MG63 (cell line): ENCODE measurements around the gene FAM120B. TPM values are rescaled to one million over a fixed set of nuclear protein-coding genes. Genes with fewer than 3 reads are reported as not detected.

Source experiments
- DNase-seq: peaks from one replicate; pipeline ENCODE4 v3.0.0-alpha.2; 2020
- H3K27me3 ChIP-seq: fragments of 250-450 bp; sonication (Bioruptor Pico); 2 replicates; pipeline ENCODE4 v1.5.1; 2020; ENCODE audit warnings: mild to moderate bottlenecking, moderate library complexity
- H3K36me3 ChIP-seq: fragments of 250-450 bp; sonication (Bioruptor Pico); 2 replicates; pipeline ENCODE4 v1.5.1; 2020; ENCODE audit warnings: mild to moderate bottlenecking, moderate library complexity
- H3K4me3 ChIP-seq: fragments of 250-450 bp; sonication (Bioruptor Pico); 2 replicates; pipeline ENCODE4 v1.5.1; 2020; ENCODE audit warnings: mild to moderate bottlenecking, moderate library complexity
- H3K9me3 ChIP-seq: fragments of 250-450 bp; sonication (Bioruptor Pico); 2 replicates; pipeline ENCODE4 v1.5.1; 2020; ENCODE audit warnings: mild to moderate bottlenecking, moderate library complexity
- total RNA-seq: library from RNA; depleted of rRNA; stranded (reverse); fragments of >200 nt; shearing (Covaris generic); gene quantifications from 2 replicates; pipeline ENCODE4 v1.2.3, GENCODE V29; 2014; ENCODE audit warnings: low replicate concordance

FAM120B gene
- total RNA-seq, 1 experiment from 2014 or later = 11.5 TPM

DNA sequence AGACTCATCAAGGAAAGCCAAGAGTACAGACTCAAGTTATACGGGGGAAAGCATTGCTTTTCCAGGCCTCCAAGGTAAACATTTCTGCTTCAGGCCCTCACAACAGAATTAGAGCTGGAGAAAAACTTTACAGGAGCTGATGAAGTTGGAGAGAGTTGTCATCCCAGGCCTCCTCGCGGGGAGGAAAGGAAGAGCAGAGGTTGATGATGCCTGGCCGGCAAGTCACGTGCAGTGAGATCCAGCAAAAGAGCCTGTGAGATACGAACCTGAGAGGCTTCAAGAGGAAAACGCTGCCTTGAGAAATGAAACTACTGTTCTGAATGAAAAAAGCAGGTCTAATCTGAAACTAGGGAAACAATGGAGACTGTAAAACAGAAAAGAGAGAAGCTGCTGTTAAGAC, 122.9 kb downstream of the FAM120B start:
- no peak for DNase-seq

DNA sequence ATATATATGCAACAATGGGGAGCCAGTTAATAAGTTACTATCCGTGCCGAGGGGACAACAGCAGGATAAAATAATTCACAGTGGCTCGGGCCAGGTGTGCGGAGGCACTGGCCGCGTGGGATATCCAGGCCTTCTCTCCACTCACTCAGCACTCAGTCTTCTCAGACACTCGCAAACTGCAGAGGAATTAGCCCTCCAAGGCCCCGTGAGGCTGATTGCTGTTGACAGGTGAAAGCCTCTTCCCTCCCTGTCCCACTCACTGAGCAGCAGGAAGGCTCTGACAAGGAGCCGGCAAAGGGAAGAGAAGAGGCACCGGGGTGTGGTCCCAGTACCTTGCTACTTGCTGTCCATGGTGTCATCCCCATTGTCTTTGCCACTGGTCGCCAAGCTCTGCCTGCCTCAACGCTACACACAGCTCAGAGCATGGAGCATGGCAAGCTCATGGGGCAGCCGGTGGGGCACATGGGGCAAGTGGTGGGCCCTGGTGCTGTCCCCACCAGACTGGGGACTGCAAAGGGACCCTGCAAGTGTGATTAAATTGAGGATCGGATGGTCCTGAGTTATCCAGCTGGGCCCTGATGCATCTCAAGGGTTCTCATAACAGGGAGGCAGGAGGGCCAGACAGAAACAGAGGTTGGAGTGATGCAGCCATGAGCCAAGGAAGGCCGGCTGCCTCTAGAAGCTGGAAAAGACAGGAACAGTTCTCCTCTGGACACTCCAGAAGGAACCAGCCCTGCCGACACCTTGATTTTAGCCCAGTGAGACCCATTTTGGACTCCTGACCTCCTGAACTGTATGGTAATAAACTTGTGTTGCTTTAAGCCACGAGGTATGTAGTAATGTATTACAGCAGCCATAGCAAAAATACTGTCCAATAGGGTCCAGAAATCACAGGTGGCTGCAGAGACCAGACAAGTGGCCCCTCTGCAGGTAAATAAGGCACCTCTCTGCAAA, 126.9 kb downstream of the FAM120B start:
- no peaks in the 10 kb centered on the region for H3K27me3 ChIP-seq
- no peak for DNase-seq
- peaks cover 8% of the 10 kb centered on the region for H3K9me3 ChIP-seq
- no peak overlapping the region for H3K4me3 ChIP-seq
- no peaks in the 10 kb centered on the region for H3K36me3 ChIP-seq

More for the DNA sequence above, 122.9 kb downstream of the FAM120B start:
- Histone ChIP-seq H3K27me3 (no peaks in the 10 kb centered on the region), H3K4me3 (no peak overlapping the region), H3K36me3 (no peaks in the 10 kb centered on the region), H3K9me3 (no peaks in the 10 kb centered on the region)

GRCh38 chr6:170434117-170434820, 127.7 kb downstream of the FAM120B start:
- no peak overlapping the region for H3K4me3 ChIP-seq
- DNase-seq = no peak
- H3K36me3 ChIP-seq = no peaks in the 10 kb centered on the region
- no peaks in the 10 kb centered on the region for H3K27me3 ChIP-seq
- H3K9me3 ChIP-seq = peaks cover 8% of the 10 kb centered on the region

DNA sequence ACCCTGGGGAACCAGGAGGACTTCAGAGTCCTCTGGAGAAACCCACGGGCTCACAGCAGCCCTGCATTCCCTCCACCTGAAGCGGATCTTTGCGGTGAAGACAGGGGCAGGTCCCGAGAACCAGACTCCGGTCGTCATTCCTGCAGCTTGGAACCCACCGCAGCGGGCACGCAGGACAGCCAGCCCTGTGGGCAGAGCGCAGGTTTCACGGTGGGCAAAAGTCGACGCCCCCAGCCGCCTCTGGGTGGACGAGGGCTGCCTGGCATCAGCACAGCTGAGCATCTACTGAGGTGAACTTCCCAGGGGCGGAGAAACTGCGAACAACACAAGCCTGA, 128.2 kb downstream of the FAM120B start:
- no peak overlapping the region for H3K4me3 ChIP-seq
- H3K27me3 ChIP-seq = no peaks in the 10 kb centered on the region
- DNase-seq = no peak
- peaks cover 8% of the 10 kb centered on the region for H3K9me3 ChIP-seq
- H3K36me3 ChIP-seq = no peaks in the 10 kb centered on the region

- Histone ChIP-seq H3K4me3 (no peak overlapping the region), H3K27me3 (no peaks in the 10 kb centered on the region), H3K36me3 (no peaks in the 10 kb centered on the region), H3K9me3 (peaks cover 8% of the 10 kb centered on the region)
- DNase-seq = no peak
Measured at GRCh38 chr6:170435766-170436165, 129.2 kb downstream of the FAM120B start.

- no peaks in the 10 kb centered on the region for H3K27me3 ChIP-seq
- peaks cover 8% of the 10 kb centered on the region for H3K9me3 ChIP-seq
- no peaks in the 10 kb centered on the region for H3K36me3 ChIP-seq
- no peak for DNase-seq
- no peak overlapping the region for H3K4me3 ChIP-seq
Measured at GRCh38 chr6:170436209-170436809, 129.8 kb downstream of the FAM120B start.

DNA sequence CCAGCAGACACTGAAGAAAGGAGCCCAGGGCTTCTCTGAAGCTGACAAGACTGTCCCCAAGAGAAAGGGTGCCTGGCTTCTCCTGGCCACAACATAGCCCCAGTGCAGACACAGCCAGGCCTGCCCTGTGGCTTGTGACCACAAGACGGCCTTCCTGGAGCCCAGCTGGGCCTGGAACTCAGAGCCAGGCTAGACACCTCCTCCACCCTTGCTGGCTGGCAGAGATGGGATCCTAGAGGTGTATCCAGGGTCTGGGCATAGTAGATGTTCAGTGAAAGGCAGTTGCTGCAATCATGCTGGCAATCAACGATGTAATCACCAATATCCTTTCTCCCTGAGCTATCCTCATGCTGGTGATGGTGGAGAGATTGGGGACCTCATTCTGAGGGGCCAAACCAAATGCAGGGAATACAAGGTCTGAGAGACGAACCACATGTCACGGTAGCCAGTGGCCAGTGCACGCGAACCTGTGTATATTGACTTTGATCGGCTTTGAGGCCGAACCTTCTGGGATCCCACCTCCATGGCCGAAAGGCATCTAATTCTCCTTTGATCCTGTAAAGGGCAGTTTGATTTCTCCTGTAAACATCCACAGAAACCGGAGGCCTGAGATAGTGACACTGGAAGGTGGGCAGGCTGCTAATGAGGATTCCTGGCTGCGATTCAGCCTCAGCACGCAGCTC, 131.3 kb downstream of the FAM120B start:
- H3K27me3 ChIP-seq = no peaks in the 10 kb centered on the region
- H3K36me3 ChIP-seq = no peaks in the 10 kb centered on the region
- H3K4me3 ChIP-seq = no peak overlapping the region
- peak; percentile 44 for DNase-seq
- peaks cover 8% of the 10 kb centered on the region for H3K9me3 ChIP-seq

DNA sequence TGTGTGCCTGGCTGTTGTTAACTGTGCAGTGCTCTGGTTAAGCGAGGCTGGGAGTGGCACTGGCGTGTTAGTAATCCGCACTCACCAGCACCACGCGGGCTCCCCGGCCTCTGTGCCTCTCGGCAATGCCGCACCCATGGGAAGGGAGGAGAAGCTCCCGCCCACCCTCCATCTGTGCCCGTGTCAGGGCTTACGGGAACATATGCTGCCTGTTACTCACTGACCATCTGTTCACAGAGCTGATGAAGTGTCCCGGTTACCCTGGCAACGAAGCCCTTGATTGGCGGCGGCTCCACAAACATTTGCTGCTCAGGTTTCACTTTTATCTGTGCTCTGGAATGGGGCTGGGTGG, 131.8 kb downstream of the FAM120B start:
- no peak overlapping the region for H3K4me3 ChIP-seq
- H3K36me3 ChIP-seq = no peaks in the 10 kb centered on the region
- no peaks in the 10 kb centered on the region for H3K27me3 ChIP-seq
- peaks cover 8% of the 10 kb centered on the region for H3K9me3 ChIP-seq
- DNase-seq = peak; percentile 99

DNA sequence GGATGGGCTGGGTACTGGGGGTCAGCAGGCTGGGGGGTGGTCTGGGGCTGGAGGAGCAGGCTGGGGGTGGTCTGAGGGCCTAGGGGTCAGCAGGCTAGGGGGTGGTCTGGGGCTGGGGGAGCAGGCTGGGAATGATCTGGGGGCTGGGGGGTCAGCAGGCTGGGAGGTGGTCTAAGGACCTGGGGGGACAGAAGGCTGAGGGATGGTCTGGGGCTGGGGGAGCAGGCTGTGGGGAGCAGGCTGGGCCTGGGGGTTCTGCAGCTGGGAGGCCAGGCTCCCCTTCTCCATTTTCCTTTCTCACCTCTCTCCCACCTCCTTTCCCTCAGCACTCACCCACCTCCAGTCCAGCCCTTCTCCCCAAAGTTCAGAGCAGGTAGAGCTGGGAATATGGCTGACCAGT, 132.3 kb downstream of the FAM120B start:
- Histone ChIP-seq H3K36me3 (no peaks in the 10 kb centered on the region), H3K27me3 (no peaks in the 10 kb centered on the region), H3K9me3 (peaks cover 8% of the 10 kb centered on the region), H3K4me3 (no peak overlapping the region)
- no peak for DNase-seq

- H3K4me3 ChIP-seq = no peak overlapping the region
- DNase-seq = peak; percentile 37
Measured at GRCh38 chr6:170439366-170440361, 133.1 kb downstream of the FAM120B start.

GRCh38 chr6:170440437-170440836, 133.9 kb downstream of the FAM120B start:
- H3K36me3 ChIP-seq = no peaks in the 10 kb centered on the region
- no peaks in the 10 kb centered on the region for H3K27me3 ChIP-seq
- no peak for DNase-seq
- peaks cover 8% of the 10 kb centered on the region for H3K9me3 ChIP-seq
- H3K4me3 ChIP-seq = no peak overlapping the region

More at GRCh38 chr6:170439366-170440361, 133.1 kb downstream of the FAM120B start:
- peaks cover 8% of the 10 kb centered on the region for H3K9me3 ChIP-seq
- H3K27me3 ChIP-seq = no peaks in the 10 kb centered on the region
- no peaks in the 10 kb centered on the region for H3K36me3 ChIP-seq

- DNase-seq = no peak
- Histone ChIP-seq H3K27me3 (no peaks in the 10 kb centered on the region), H3K36me3 (no peaks in the 10 kb centered on the region), H3K4me3 (no peak overlapping the region), H3K9me3 (peaks cover 5% of the 10 kb centered on the region)
Measured at GRCh38 chr6:170441316-170441715, 134.8 kb downstream of the FAM120B start.

- no peak for DNase-seq
- Histone ChIP-seq H3K9me3 (no peaks in the 10 kb centered on the region), H3K36me3 (no peaks in the 10 kb centered on the region), H3K27me3 (no peaks in the 10 kb centered on the region), H3K4me3 (no peak overlapping the region)
Measured at GRCh38 chr6:170442596-170442995, 136.0 kb downstream of the FAM120B start.

DNA sequence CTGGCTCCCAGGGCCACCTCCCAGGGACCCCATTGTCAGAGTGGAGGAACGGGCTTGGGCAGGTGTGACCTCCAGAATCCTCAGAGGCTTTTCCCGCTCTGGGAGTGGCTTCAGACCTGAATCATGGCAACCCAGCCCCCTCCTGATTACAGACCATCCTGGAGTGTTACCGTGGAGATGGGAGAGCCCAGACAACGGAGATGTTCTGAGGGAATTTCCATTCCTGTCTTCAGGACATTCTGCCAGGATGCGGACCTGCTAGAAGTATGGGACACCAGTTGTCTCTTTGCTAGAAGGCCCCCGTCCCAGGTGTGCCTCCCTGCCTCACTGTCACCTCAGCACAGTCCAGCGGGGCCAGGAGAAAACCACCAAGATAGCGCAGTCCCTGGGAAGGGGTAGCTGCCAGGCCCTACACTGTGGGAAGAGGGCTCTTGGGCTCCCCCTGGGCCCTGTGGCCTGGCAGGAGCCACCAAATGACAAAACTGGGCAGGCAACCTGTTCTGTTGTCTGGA, 136.6 kb downstream of the FAM120B start:
- no peak for DNase-seq
- H3K36me3 ChIP-seq = no peaks in the 10 kb centered on the region
- H3K9me3 ChIP-seq = no peaks in the 10 kb centered on the region
- no peak overlapping the region for H3K4me3 ChIP-seq
- H3K27me3 ChIP-seq = no peaks in the 10 kb centered on the region

DNA sequence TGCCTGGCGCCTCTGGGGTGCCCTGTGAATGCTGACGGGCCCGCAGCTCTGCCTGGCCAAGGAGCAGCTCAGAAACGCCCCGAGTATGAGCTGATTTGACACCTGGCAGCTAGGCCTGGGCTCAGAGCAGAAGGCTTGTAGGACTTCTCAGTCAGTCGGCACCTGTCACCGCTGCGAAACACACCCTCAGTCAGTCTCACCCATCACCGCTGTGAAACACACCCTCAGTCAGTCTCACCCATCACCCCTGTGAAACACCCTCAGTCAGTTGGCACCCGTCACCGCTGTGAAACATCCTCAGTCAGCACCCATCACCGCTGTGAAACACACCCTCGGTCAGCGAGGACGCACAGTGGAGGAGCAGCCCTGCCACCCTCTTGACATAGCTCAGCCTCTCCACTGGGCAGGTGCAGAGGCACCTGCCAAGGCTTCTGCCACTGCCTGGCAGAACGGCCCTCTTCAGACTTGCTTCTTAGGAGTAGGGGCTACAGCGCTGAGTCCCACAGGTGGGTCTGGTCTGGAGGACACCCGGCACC, 137.6 kb downstream of the FAM120B start:
- DNase-seq = no peak
- Histone ChIP-seq H3K4me3 (no peak overlapping the region), H3K9me3 (no peaks in the 10 kb centered on the region), H3K36me3 (no peaks in the 10 kb centered on the region), H3K27me3 (no peaks in the 10 kb centered on the region)
